ENCODE data around the gene CD300LD.

DNA sequence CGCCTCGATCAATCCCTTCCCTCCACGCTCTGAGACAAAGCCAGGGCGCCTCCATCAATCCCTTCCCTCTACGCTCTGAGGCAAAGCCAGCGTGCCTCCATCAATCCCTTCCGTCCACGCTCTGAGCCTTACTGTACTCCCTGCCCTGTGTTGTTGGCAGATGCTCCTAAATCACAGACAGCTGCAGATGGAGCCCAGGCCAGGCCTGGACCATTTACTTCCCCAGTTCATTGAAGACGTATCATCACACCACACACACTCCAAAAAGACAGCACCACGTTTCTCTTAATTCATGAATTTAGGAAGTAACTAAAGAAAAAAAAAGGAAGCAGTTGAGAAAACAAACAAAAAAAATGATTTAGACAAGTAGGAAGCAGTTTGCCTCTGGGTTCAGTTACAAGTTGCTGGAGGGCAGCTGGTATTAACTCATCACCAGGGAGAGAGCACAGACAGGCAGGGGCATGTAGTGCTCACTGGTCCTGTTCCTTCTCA, 7.4 kb upstream of the CD300LD start:
- TF ChIP-seq, protein P1, sequence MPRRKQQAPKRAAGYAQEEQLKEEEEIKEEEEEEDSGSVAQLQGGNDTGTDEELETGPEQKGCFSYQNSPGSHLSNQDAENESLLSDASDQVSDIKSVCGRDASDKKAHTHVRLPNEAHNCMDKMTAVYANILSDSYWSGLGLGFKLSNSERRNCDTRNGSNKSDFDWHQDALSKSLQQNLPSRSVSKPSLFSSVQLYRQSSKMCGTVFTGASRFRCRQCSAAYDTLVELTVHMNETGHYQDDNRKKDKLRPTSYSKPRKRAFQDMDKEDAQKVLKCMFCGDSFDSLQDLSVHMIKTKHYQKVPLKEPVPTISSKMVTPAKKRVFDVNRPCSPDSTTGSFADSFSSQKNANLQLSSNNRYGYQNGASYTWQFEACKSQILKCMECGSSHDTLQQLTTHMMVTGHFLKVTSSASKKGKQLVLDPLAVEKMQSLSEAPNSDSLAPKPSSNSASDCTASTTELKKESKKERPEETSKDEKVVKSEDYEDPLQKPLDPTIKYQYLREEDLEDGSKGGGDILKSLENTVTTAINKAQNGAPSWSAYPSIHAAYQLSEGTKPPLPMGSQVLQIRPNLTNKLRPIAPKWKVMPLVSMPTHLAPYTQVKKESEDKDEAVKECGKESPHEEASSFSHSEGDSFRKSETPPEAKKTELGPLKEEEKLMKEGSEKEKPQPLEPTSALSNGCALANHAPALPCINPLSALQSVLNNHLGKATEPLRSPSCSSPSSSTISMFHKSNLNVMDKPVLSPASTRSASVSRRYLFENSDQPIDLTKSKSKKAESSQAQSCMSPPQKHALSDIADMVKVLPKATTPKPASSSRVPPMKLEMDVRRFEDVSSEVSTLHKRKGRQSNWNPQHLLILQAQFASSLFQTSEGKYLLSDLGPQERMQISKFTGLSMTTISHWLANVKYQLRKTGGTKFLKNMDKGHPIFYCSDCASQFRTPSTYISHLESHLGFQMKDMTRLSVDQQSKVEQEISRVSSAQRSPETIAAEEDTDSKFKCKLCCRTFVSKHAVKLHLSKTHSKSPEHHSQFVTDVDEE (CRISPR knock-in tag; IDR thresholded peaks at IDR 0.05), result no peak
- no peak for TF ChIP-seq TCF4 (CRISPR knock-in tag; IDR thresholded peaks at IDR 0.05; ENCODE audit: borderline replicate concordance)
- TF ChIP-seq PPARA (CRISPR knock-in tag; IDR thresholded peaks at IDR 0.05; ENCODE audit: borderline replicate concordance), result no peak
- TF ChIP-seq ZFP3 (CRISPR knock-in tag; IDR thresholded peaks at IDR 0.05), result no peak
- no peak for TF ChIP-seq TOX (CRISPR knock-in tag; IDR thresholded peaks at IDR 0.05; ENCODE audit: borderline replicate concordance)
- no peak for TF ChIP-seq ZNF8 (CRISPR knock-in tag; IDR thresholded peaks at IDR 0.05)
- TF ChIP-seq PATZ1 (CRISPR knock-in tag; IDR thresholded peaks at IDR 0.05; ENCODE audit: borderline replicate concordance), result no peak
